ENCODE data around the gene FAM156A.
"Not testable (repeated sequence)": the region's sequence is repeated elsewhere in the genome, so short reads cannot be mapped to it uniquely, and the experiment has no call there.

DNA sequence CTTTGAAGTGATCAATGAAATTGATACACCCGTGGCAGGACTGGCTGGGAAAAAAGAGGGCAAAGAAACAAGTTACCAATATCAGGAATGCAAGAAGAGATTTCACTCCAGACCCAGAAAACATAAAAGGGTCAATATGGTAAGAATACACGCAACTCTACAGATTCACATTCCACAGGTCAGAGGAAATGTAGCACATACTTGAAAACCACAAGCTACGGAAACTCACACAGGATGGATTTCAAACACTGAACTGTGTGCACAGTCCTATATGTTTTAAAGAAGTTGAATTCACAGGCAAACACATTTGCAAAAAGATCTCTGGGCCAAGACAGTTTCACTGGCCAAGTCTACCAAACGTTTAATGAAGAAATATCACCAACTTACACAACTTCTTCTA, 9.0 kb downstream of the FAM156A start:
- TF ChIP-seq POLR2AphosphoS5 (IDR thresholded peaks at IDR 0.05; ENCODE audit: borderline replicate concordance, low read depth, low read length); EZH2 (IDR thresholded peaks at IDR 0.05); FOXP2 (optimal IDR thresholded peaks at IDR 0.05; ENCODE audit: control extremely low read depth, extremely low read length, insufficient read depth): not testable (repeated sequence)

Data from SK-N-MC (cell line).